Measurements from ENCODE around the gene IL4.

Gene IL4

DNA sequence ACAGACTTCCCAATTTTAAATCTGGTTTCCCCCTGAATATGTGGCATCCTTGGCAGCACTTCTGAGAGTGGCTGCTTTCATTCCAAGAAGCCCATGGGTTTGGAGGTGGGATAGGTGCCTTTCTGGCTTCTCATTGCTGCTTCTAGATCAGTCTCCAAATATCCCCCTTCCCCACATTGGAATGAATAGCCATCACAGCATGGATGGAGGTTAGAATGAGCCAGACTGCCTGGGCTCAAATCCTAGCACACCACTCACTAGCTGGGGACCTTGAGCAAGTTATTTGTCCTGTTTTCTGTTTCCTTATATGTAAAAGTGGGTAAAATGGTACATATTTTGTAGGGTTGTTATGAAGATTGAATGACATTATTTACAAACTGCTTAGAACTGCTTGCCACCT is 29.6 kb upstream of the IL4 start:
- POLR2A ChIA-PET: no interaction called here
- TF ChIP-seq, protein P1, sequence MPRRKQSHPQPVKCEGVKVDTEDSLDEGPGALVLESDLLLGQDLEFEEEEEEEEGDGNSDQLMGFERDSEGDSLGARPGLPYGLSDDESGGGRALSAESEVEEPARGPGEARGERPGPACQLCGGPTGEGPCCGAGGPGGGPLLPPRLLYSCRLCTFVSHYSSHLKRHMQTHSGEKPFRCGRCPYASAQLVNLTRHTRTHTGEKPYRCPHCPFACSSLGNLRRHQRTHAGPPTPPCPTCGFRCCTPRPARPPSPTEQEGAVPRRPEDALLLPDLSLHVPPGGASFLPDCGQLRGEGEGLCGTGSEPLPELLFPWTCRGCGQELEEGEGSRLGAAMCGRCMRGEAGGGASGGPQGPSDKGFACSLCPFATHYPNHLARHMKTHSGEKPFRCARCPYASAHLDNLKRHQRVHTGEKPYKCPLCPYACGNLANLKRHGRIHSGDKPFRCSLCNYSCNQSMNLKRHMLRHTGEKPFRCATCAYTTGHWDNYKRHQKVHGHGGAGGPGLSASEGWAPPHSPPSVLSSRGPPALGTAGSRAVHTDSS (tag by site-specific recombination; IDR thresholded peaks at IDR 0.05): no peak
- TF ChIP-seq ZNF785 (tag by site-specific recombination; IDR thresholded peaks at IDR 0.05) (no peak), ZNF544 (tag by site-specific recombination; IDR thresholded peaks at IDR 0.05) (no peak), ZBTB21 (tag by site-specific recombination; IDR thresholded peaks at IDR 0.05) (no peak)
- no peak overlapping the region for H3K27ac ChIP-seq (ENCODE audit: extremely low read depth, low read depth, low read length)
- CTCF ChIA-PET: no interaction called here
- H3K36me3 ChIP-seq (ENCODE audit: control insufficient read depth in 2 of 2, insufficient read depth in 1 of 2, low read length in 2 of 2): peaks cover under 1 to 49% of the 10 kb centered on the region in 2 experiments; a peak in 2 of 3 replicates
- no peaks in the 10 kb centered on the region for H3K4me1 ChIP-seq (ENCODE audit: control insufficient read depth, insufficient read depth, low read length)
- H3K9me3 ChIP-seq (ENCODE audit: control insufficient read depth, insufficient read depth, low read depth, low read length): no peaks in the 10 kb centered on the region
- H3K4me3 ChIP-seq (ENCODE audit: low read depth, low read length): no peak overlapping the region

DNA sequence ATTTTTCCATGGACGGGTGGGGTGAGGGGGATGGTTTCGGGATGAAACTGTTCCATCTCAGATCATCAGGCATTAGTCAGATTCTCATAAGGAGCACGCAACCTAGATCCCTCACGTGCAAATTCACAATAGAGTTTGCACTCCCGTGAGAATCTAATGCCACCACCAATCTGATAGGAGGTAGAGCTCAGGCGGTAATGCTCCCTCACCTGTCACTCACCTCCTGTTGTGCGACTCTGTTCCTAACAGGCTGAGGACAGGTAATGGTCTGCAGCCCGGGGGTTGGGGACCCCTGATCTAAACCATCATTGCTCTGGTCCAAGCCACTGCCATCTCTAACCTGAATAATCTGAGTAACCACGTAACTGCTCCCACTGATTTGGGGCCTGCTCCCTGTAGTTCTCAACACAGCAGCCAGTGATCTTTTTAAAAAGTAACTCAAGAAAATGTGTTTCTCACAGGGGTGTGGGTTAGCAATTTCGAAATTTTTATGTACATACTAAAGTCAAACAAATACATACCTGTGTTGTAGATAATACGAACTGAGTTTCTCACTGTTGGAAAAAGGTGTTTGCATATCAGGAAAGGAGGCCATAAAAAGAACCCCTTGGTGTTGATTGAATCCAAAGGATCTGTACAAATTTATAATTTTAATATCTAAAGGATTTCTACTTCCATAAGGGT is 27.1 kb upstream of the IL4 start:
- POLR2A ChIA-PET: no interaction called here
- Histone ChIP-seq H3K36me3 (ENCODE audit: control insufficient read depth in 2 of 2, insufficient read depth in 1 of 2, low read length in 2 of 2) (peaks cover 0 to 23% of the 10 kb centered on the region in 2 experiments; a peak in 2 of 3 replicates), H3K9me3 (ENCODE audit: control insufficient read depth, insufficient read depth, low read depth, low read length) (no peaks in the 10 kb centered on the region), H3K27ac (ENCODE audit: extremely low read depth, low read depth, low read length) (no peak overlapping the region), H3K4me1 (ENCODE audit: control insufficient read depth, insufficient read depth, low read length) (no peaks in the 10 kb centered on the region), H3K4me3 (ENCODE audit: low read depth, low read length) (no peak overlapping the region)
- TF ChIP-seq, protein P2, sequence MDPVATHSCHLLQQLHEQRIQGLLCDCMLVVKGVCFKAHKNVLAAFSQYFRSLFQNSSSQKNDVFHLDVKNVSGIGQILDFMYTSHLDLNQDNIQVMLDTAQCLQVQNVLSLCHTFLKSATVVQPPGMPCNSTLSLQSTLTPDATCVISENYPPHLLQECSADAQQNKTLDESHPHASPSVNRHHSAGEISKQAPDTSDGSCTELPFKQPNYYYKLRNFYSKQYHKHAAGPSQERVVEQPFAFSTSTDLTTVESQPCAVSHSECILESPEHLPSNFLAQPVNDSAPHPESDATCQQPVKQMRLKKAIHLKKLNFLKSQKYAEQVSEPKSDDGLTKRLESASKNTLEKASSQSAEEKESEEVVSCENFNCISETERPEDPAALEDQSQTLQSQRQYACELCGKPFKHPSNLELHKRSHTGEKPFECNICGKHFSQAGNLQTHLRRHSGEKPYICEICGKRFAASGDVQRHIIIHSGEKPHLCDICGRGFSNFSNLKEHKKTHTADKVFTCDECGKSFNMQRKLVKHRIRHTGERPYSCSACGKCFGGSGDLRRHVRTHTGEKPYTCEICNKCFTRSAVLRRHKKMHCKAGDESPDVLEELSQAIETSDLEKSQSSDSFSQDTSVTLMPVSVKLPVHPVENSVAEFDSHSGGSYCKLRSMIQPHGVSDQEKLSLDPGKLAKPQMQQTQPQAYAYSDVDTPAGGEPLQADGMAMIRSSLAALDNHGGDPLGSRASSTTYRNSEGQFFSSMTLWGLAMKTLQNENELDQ (tag by site-specific recombination; IDR thresholded peaks at IDR 0.05; ENCODE audit: low read depth): no peak
- no peak for TF ChIP-seq ZIC2 (tag by site-specific recombination; IDR thresholded peaks at IDR 0.05)
- TF ChIP-seq KLF10 (tag by site-specific recombination; IDR thresholded peaks at IDR 0.05): no peak
- TF ChIP-seq BCL11A (tag by site-specific recombination; IDR thresholded peaks at IDR 0.05; ENCODE audit: low read depth): no peak
- no peak for TF ChIP-seq ZNF155 (tag by site-specific recombination; IDR thresholded peaks at IDR 0.05)
- no peak for TF ChIP-seq ZNF239 (tag by site-specific recombination; IDR thresholded peaks at IDR 0.05)
- TF ChIP-seq GLI4 (tag by site-specific recombination; IDR thresholded peaks at IDR 0.05): no peak
- TF ChIP-seq, protein P3, sequence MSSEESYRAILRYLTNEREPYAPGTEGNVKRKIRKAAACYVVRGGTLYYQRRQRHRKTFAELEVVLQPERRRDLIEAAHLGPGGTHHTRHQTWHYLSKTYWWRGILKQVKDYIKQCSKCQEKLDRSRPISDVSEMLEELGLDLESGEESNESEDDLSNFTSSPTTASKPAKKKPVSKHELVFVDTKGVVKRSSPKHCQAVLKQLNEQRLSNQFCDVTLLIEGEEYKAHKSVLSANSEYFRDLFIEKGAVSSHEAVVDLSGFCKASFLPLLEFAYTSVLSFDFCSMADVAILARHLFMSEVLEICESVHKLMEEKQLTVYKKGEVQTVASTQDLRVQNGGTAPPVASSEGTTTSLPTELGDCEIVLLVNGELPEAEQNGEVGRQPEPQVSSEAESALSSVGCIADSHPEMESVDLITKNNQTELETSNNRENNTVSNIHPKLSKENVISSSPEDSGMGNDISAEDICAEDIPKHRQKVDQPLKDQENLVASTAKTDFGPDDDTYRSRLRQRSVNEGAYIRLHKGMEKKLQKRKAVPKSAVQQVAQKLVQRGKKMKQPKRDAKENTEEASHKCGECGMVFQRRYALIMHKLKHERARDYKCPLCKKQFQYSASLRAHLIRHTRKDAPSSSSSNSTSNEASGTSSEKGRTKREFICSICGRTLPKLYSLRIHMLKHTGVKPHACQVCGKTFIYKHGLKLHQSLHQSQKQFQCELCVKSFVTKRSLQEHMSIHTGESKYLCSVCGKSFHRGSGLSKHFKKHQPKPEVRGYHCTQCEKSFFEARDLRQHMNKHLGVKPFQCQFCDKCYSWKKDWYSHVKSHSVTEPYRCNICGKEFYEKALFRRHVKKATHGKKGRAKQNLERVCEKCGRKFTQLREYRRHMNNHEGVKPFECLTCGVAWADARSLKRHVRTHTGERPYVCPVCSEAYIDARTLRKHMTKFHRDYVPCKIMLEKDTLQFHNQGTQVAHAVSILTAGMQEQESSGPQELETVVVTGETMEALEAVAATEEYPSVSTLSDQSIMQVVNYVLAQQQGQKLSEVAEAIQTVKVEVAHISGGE (tag by site-specific recombination; conservative IDR thresholded peaks at IDR 0.05; ENCODE audit: low read depth): no peak
- TF ChIP-seq ZNF521 (tag by site-specific recombination; IDR thresholded peaks at IDR 0.05): no peak
- no peak for TF ChIP-seq KLF7 (tag by site-specific recombination; IDR thresholded peaks at IDR 0.05; ENCODE audit: borderline replicate concordance)
- TF ChIP-seq, protein P4, sequence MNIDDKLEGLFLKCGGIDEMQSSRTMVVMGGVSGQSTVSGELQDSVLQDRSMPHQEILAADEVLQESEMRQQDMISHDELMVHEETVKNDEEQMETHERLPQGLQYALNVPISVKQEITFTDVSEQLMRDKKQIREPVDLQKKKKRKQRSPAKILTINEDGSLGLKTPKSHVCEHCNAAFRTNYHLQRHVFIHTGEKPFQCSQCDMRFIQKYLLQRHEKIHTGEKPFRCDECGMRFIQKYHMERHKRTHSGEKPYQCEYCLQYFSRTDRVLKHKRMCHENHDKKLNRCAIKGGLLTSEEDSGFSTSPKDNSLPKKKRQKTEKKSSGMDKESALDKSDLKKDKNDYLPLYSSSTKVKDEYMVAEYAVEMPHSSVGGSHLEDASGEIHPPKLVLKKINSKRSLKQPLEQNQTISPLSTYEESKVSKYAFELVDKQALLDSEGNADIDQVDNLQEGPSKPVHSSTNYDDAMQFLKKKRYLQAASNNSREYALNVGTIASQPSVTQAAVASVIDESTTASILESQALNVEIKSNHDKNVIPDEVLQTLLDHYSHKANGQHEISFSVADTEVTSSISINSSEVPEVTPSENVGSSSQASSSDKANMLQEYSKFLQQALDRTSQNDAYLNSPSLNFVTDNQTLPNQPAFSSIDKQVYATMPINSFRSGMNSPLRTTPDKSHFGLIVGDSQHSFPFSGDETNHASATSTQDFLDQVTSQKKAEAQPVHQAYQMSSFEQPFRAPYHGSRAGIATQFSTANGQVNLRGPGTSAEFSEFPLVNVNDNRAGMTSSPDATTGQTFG (tag by site-specific recombination; IDR thresholded peaks at IDR 0.05; ENCODE audit: borderline replicate concordance): no peak
- TF ChIP-seq SETDB1 (IDR thresholded peaks at IDR 0.05; ENCODE audit: insufficient read length, low read length): no peak
- TF ChIP-seq ZNF433 (tag by site-specific recombination; IDR thresholded peaks at IDR 0.05; ENCODE audit: low read depth): no peak
- TF ChIP-seq, protein P5, sequence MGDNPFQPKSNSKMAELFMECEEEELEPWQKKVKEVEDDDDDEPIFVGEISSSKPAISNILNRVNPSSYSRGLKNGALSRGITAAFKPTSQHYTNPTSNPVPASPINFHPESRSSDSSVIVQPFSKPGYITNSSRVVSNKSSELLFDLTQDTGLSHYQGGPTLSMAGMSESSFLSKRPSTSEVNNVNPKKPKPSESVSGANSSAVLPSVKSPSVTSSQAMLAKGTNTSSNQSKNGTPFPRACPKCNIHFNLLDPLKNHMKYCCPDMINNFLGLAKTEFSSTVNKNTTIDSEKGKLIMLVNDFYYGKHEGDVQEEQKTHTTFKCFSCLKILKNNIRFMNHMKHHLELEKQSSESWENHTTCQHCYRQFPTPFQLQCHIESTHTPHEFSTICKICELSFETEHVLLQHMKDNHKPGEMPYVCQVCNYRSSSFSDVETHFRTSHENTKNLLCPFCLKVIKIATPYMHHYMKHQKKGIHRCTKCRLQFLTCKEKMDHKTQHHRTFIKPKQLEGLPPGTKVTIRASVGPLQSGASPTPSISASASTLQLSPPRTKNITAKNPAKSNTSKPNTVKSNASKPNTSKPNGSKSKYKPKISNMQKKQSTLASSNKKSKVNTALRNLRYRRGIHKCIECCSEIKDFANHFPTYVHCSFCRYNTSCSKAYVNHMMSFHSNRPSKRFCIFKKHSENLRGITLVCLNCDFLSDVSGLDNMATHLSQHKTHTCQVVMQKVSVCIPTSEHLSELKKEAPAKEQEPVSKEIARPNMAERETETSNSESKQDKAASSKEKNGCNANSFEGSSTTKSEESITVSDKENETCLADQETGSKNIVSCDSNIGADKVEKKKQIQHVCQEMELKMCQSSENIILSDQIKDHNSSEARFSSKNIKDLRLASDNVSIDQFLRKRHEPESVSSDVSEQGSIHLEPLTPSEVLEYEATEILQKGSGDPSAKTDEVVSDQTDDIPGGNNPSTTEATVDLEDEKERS (tag by site-specific recombination; IDR thresholded peaks at IDR 0.05): no peak
- no peak for TF ChIP-seq YY1 (tag by site-specific recombination; IDR thresholded peaks at IDR 0.05)
- CTCF ChIA-PET: no interaction called here
